Vagina (tissue), 2 donors: ENCODE results near the gene OR6C76. TPM values are rescaled to one million over a fixed set of nuclear protein-coding genes. Genes with fewer than 3 reads are reported as not detected.

ENCODE experiments used
- DNase-seq, 2 donors: peaks; one replicate each; pipeline ENCODE4 v3.0.0-alpha.2; 2017; ENCODE audit errors: extremely low spot score in 2 of 2
- H3K27ac ChIP-seq: fragments of 200-600 bp; sonication (generic); one replicate; pipeline ENCODE4 v1.5.1; 2019
- H3K27me3 ChIP-seq: fragments of 200-600 bp; sonication (generic); one replicate; pipeline ENCODE4 v1.5.1; 2019
- H3K36me3 ChIP-seq, 2 donors: fragments of 200-600 bp; sonication (generic); one replicate each; pipeline ENCODE4 v1.5.1; 2017 to 2019
- H3K4me1 ChIP-seq: fragments of 200-600 bp; sonication (generic); one replicate; pipeline ENCODE4 v1.5.1; 2019
- H3K4me3 ChIP-seq, 2 donors: fragments of 200-600 bp; sonication (generic); 1 replicate in 1 of 2; 2 replicates in 1 of 2; pipeline ENCODE4 v1.5.1; 2016 to 2019
- H3K9me3 ChIP-seq: fragments of 200-600 bp; sonication (generic); one replicate; pipeline ENCODE4 v1.5.1; 2019
- POLR2A ChIP-seq, 2 donors: fragments of 450-650 bp; IDR thresholded peaks; one replicate each; pipeline ENCODE4 v1.6.1; 2017; ENCODE audit warnings: antibody characterized with exemption in 2 of 2, mild to moderate bottlenecking in 2 of 2, moderate library complexity in 2 of 2
- POLR2AphosphoS5 ChIP-seq, 2 donors: sonication (generic); formaldehyde crosslinking; IDR thresholded peaks; one replicate each; pipeline ENCODE4 v1.9.0; 2017; ENCODE audit warnings: antibody characterized with exemption in 2 of 2, mild to moderate bottlenecking in 2 of 2, low read depth in 1 of 2; ENCODE audit not compliant: insufficient read depth in 1 of 2
- intact Hi-C: fragments of 100-400 bp; cut with DNase I; formaldehyde crosslinking; loops from one replicate; pipeline ENCODE4 v1.15.1; 2023
- total RNA-seq: library from RNA; depleted of rRNA; stranded (reverse); fragments of >200 nt; gene quantifications from one replicate; pipeline ENCODE4 v1.2.3, GENCODE V29; 2016
- TF ChIP-seq, protein P1 (sequence below), 3 experiments: fragments of 450-650 bp in 2 of 3; fragments of 200-600 bp in 1 of 3; sonication (generic) in 1 of 3; IDR thresholded peaks; one replicate each; pipeline ENCODE4 v1.5.1; 2017 to 2019; ENCODE audit warnings: antibody characterized with exemption in 3 of 3, mild to moderate bottlenecking in 2 of 3, moderate library complexity in 2 of 3

OR6C76 gene
- total RNA-seq, 1 donor from 2014 or later = not detected

GRCh38 chr12:55470088-55470829, 44.2 kb downstream of the OR6C76 start, which contains the start of gene OR6C70:
Gene OR6C70, minus strand, starts transcription at chr12:55470138. Its CDS starts 0 bp downstream, at chr12:55470138.
- no peak for DNase-seq
- Histone ChIP-seq H3K27ac (no peak within 1 kb of the TSS), H3K9me3 (no peaks in the 10 kb centered on the region), H3K4me1 (no peaks in the 10 kb centered on the region), H3K27me3 (no peaks in the 10 kb centered on the region), H3K4me3 (no peak within 1 kb of the TSS), H3K36me3 (no peaks in the 10 kb centered on the region)
- TF ChIP-seq POLR2AphosphoS5 (IDR thresholded peaks at IDR 0.05; ENCODE audit: insufficient read depth in 1 of 2, low read depth in 1 of 2) (no peak), POLR2A (IDR thresholded peaks at IDR 0.05) (no peak)
- TF ChIP-seq, protein P1, sequence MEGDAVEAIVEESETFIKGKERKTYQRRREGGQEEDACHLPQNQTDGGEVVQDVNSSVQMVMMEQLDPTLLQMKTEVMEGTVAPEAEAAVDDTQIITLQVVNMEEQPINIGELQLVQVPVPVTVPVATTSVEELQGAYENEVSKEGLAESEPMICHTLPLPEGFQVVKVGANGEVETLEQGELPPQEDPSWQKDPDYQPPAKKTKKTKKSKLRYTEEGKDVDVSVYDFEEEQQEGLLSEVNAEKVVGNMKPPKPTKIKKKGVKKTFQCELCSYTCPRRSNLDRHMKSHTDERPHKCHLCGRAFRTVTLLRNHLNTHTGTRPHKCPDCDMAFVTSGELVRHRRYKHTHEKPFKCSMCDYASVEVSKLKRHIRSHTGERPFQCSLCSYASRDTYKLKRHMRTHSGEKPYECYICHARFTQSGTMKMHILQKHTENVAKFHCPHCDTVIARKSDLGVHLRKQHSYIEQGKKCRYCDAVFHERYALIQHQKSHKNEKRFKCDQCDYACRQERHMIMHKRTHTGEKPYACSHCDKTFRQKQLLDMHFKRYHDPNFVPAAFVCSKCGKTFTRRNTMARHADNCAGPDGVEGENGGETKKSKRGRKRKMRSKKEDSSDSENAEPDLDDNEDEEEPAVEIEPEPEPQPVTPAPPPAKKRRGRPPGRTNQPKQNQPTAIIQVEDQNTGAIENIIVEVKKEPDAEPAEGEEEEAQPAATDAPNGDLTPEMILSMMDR (IDR thresholded peaks at IDR 0.05) = no peak
- intact Hi-C loops = no loop called here

- H3K27ac ChIP-seq = no peak overlapping the region
- TF ChIP-seq, protein P1 (IDR thresholded peaks at IDR 0.05) = no peak
- TF ChIP-seq POLR2A (IDR thresholded peaks at IDR 0.05) = no peak
- no peak for TF ChIP-seq POLR2AphosphoS5 (IDR thresholded peaks at IDR 0.05; ENCODE audit: insufficient read depth in 1 of 2, low read depth in 1 of 2)
- no peaks in the 10 kb centered on the region for H3K36me3 ChIP-seq
- H3K4me1 ChIP-seq = no peaks in the 10 kb centered on the region
- no peaks in the 10 kb centered on the region for H3K9me3 ChIP-seq
- intact Hi-C loops = no loop called here
- no peak overlapping the region for H3K4me3 ChIP-seq
- DNase-seq = no peak
- no peaks in the 10 kb centered on the region for H3K27me3 ChIP-seq
These were observed 46.2 kb downstream of the OR6C76 start for GRCh38 chr12:55472264-55472663.

Other genes starting within 250 kb of the OR6C76 start
- not detected for gene OR10A7, start 205.2 kb upstream of the OR6C76 start, total RNA-seq
- not detected for gene OR6C74, start 181.6 kb upstream of the OR6C76 start, total RNA-seq
- not detected for gene OR6C6, start 129.7 kb upstream of the OR6C76 start, total RNA-seq
- gene OR6C1, start 111.9 kb upstream of the OR6C76 start, total RNA-seq = not detected
- gene OR6C3, start 95.5 kb upstream of the OR6C76 start, total RNA-seq = not detected
- not detected for gene OR6C75, start 63.3 kb upstream of the OR6C76 start, total RNA-seq
- not detected for gene OR6C65, start 25.7 kb upstream of the OR6C76 start, total RNA-seq
- not detected for gene OR6C2, start 17.8 kb downstream of the OR6C76 start, total RNA-seq
- not detected for gene OR6C70, start 43.9 kb downstream of the OR6C76 start, total RNA-seq
- gene OR6C68, start 66.1 kb downstream of the OR6C76 start, total RNA-seq = not detected
- not detected for gene OR6C4, start 123.3 kb downstream of the OR6C76 start, total RNA-seq
- gene OR2AP1, start 146.2 kb downstream of the OR6C76 start, total RNA-seq = not detected
- gene OR10P1, start 210.6 kb downstream of the OR6C76 start, total RNA-seq = not detected